Measurements from ENCODE around the gene DLGAP4.

The DLGAP4 gene, protein sequence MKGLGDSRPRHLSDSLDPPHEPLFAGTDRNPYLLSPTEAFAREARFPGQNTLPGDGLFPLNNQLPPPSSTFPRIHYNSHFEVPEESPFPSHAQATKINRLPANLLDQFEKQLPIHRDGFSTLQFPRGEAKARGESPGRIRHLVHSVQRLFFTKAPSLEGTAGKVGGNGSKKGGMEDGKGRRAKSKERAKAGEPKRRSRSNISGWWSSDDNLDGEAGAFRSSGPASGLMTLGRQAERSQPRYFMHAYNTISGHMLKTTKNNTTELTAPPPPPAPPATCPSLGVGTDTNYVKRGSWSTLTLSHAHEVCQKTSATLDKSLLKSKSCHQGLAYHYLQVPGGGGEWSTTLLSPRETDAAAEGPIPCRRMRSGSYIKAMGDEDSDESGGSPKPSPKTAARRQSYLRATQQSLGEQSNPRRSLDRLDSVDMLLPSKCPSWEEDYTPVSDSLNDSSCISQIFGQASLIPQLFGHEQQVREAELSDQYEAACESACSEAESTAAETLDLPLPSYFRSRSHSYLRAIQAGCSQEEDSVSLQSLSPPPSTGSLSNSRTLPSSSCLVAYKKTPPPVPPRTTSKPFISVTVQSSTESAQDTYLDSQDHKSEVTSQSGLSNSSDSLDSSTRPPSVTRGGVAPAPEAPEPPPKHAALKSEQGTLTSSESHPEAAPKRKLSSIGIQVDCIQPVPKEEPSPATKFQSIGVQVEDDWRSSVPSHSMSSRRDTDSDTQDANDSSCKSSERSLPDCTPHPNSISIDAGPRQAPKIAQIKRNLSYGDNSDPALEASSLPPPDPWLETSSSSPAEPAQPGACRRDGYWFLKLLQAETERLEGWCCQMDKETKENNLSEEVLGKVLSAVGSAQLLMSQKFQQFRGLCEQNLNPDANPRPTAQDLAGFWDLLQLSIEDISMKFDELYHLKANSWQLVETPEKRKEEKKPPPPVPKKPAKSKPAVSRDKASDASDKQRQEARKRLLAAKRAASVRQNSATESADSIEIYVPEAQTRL

DNA sequence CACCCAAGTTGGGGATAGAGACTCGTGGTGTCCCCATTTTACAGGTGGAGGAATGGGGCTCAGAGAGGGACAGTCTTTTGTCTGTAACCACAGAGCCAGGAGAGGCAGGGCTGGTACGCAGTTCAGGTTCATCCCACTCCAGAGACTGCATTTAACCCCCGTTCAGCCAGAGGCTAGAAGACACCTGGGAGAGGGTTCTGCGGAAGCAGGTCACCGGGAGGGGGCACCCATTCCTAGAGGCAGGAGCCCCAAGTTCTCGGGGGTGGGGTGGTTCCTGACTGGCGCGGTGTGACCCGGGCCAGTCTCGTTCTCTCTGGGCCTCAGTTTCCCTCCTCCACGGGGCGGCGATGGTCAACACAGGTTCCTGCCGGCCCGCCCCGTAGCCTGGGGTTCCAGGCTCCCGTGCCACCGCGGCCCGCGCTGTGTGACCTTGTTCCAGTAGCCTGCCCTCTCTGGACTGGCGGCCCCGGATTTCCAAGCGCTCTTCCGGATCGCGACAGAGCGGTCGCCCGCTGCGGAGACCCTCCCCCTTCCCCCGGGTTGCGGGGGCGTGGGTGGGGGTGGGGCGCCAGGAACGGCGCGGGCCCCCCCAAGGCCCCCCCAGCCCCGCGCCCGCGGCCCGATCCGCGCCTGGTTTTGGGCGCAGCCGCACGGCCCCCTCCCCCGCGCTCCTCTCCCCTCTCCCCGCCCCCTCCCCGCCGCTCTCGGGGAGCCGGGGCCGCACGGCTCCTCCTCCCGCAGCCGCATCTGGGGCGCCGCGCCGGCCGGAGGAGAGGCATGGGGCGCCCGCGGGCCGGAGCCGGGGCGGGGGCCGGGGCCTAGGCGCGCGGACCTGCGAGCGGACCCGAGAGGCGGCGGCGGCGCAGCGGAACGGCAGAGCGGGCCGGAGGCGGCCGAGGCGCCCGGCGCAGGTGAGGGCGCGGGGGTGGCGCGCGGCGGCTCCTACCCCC, at the start of gene DLGAP4:
Gene DLGAP4, plus strand, starts transcription at position 738 of the 950 bp plus-strand sequence. CDS start 125,379 bp downstream, outside the sequence.
- no peak for DNase-seq

DNA sequence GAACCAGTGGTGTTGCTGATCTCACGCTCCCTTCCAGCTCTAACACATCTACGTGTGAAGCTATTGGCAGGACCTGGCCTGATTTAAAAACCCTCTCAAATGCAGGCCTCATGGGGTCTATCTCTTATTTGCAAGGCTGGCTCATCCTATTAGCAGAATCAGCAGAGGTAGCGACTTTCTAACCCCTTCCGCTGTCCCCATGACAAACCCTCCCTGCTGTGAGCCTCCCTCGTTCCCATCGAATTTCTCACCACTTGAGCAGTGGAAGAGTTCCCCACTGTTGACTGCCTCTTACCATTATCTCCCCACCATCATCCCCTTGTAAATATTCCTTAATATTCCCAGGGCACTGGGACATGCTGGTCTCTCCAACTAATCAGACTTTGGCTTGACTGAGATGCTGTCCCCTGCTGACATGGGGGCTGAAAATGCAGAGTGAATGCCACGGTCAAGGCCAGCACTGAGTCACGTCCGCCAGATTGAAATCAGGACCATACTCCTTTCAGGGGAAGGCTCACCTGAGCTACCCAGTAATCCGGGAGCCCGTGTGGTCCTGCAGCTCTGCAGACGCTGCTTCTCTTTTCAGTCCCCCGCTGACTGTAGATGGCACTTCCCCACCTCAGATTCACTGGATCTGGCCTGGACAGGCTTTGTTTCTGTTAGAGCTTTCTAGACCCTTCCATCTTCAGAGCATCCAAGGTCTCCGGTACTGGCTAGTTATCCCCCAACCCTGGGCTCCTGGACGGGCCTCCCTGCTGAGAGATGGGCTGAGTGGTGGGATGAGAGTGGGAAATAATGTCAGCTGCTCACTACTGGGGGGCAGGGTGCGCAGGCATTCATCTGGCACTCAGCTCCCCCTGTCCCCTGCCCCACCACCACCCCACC, 46.7 kb upstream of the DLGAP4 start:
- no peak for DNase-seq

DNA sequence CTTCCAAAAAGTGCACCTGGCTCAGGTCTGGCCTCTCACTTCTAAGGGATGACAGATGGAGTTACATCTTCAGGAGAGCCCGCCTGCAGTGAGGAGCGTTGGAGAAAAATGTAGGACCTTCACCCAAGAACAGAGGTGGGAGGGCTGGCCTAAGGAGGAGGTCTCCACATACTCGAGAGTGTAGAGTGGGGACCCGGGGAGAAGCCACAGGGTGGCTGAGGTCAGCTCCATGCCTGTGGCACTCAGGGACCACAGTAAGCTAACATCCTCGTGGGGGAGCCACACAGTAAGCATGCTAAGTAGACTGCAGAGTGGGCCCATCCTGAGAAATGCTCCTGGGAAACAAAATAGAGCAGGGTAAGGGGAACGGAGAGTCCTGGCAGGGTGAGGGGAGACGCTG, 45.8 kb upstream of the DLGAP4 start:
- DNase-seq = no peak

DNA sequence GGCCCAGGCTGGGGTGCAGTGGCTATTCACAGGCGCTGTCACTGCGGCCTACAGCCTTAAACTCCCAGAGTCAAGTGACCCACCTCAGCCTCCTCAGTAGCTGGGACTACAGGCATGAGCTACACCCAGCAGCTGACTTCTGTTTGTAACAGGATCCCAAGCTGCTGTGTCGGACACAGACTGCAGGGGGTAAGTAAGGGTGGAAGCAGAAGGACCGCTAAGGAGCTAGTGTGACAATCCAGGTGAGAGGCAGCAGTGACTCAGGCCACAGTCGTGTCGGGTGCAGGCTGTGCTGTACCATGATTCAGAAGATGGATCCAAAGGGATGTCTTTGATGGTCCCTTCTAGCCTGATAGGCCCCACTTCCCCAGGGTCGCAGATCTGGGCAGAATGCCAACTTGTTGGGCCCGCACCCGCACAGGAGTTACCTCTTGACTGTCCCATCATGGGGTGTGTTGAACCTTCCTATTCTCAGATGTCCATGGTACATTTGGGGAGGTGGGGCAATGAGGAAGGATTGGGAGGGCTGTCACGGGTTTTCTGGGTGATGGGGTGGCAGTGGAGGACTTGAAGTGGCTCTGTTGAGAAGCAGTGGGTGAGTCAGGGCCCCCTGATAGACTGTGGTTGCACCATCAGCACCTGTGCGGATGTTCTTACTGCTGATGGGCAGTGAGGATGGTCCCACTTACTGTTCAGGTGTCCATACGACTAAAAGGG, 44.6 kb upstream of the DLGAP4 start:
- no peak for DNase-seq

DNA sequence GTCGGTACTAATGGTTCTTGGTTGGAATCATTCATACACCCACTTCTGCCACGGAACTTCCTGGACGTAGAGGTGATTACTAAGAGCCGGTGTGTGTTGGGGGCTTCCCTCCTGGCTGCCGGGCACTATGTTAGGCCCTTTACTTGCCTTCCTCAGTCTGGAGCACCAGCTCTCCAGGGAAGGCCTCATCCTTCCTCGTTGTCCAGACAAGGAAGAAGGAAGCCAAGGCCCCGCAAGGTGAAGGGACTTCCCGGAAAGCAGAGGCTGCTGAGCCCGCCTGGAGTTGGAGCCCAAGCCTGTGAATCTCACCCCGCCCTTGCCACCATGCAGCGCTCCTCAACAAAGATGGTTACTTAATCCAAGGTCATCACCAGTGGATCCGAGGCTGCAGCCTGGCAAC, 43.7 kb upstream of the DLGAP4 start:
- DNase-seq = no peak

DNA sequence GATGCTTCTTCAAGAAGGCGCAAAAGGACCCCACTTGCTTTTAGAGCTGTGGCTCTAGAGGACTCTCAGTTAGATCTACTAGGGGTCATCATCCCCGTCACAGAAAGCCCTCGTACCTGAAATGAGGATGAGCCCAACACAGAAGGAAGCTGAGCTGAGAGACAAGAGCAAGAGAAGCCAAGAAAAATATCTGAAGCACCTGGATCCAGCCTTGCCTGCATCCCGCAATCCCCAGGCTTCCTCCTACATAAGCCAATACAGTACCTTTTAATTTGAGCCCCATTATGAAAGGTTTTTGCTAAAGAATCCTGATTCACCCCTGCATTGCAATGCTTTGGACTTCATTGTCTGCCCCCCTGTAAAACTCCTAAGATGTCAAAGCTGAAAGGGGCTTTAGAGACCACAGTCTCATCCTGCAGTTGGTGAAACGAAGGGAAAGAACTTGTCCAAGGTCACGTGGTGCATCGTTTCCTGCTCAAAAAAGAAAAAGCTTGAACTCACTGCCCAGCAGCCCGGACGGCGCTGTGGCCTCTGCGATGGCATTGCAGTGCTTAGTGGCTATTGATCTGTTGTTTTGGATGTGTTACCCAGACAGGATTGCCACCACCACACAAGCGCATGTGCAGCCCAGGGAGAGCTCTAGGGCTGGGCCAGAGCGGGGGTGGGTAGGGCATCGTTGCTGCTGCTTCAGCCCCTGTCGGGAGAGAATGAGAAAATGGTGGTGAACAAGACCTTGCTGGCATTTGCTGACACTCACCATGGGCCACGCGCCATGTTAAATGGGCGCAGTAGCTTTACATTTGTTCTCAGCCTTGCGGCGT, 41.5 kb upstream of the DLGAP4 start:
- no peak for DNase-seq

DNA sequence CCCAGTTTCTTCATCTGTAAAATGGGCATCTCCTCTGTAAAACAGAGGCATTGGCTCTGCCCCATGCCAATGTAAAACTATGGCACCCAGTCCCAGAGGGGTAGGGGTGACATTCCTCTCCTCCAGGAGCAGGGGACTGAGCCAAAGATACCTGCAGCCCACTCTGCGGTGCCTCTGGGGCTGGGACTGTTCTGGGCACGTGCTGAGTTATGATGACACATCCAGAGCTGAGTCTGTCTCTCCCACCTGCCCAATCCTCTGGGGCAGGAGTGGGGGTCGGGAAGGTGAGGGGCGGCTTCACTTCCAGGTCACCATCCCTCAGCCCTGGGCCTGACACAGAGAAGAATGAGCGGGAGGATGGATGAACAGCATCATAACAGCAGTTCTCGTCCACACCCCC, 40.0 kb upstream of the DLGAP4 start:
- DNase-seq = no peak

DNA sequence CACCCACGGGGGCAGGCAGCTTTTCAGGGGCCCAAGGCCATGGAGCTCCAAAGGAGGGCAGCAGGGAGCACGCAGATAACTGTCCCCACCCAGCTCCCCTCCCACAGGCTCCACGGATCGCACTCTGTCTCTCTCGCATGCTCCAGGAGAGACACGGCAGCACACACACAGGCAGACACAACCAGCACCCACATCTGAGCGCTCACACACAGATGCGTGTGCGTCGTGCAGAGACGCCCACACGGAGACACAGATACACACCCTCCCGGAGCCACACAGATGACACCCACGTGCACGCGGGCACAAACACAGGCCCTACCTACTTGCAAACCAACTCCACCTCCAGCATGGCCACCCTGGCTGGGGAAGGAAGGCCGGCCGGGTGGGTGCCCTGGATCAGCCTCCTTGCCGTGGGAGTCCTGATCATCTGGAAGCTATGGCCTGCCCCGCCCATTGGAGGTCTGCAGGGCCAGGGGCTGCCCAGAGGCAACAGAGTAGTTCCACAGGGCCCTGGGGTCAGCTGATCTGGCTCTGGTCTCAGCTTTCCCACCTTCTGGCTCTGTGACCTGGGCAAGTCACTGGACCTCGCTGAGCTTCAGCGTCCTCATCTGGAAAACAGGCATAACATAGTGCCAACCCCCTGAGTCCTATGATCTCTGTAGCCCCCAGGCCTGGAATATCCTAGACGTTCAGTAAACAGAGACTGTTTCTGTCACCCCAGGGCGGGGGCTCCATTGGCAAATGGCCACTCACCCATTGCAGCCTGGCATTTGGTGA, 38.3 kb upstream of the DLGAP4 start:
- DNase-seq = no peak

DNA sequence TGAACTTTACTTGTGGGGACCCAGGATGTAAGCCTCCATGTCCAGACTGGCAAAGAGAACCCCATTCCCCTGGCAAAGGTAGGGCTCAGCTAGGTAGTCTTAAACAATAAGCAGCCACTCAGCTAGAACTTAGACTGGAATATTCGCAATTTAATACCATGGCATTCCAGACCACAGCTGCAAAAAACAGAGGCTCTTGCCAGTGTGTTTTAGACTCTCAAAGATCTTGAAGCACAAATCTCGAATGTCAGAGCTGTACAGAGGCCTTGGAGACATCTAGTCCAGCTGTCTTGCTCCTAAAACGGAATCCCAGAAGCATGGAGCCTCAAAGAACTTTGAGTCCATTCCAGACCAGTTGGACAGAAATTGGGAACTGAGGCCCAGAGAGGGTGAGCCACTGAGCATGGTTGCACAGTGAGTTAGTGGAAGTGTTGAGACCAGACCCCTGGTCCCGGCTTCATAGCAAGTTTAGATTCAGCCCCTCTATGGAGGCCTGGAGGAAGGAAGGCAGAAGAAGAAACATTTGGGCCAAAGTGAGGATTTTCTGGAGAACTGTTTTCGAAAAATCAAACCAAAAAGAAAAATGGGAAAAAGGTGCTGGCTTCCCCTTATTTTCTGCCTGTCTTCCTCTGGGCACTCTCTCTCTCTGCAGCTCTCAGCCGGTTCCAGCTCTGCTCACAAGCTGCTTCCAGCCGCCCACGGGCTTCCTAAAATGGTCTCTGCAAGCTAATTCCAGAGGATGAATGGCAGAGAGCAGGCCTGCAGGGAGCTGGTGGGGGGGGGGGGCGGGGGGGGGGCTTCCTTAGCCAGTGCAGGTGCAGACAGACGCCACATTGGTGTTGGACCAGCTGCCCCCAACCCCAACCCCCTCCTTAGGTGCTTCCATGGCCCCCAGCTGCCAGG, 37.4 kb upstream of the DLGAP4 start:
- DNase-seq = no peak

DNA sequence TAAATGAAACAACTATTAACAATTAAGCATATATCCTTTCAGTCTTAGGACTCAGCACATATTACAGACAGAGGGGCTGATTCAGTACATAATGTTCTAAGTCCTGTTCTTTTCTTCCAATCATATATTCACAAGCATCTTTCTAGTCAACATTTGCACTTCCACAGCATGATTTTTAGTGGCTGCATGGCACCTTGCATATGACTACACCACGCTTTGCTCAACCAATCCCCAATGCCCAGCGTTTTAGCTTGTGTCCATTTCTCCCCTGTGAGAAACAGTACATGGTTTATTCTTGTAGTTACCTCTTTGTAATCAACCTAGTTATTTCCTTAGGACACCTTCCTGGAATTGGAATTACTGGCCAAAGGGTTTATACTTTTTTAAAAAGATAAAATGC, 36.6 kb upstream of the DLGAP4 start:
- no peak for DNase-seq

DNA sequence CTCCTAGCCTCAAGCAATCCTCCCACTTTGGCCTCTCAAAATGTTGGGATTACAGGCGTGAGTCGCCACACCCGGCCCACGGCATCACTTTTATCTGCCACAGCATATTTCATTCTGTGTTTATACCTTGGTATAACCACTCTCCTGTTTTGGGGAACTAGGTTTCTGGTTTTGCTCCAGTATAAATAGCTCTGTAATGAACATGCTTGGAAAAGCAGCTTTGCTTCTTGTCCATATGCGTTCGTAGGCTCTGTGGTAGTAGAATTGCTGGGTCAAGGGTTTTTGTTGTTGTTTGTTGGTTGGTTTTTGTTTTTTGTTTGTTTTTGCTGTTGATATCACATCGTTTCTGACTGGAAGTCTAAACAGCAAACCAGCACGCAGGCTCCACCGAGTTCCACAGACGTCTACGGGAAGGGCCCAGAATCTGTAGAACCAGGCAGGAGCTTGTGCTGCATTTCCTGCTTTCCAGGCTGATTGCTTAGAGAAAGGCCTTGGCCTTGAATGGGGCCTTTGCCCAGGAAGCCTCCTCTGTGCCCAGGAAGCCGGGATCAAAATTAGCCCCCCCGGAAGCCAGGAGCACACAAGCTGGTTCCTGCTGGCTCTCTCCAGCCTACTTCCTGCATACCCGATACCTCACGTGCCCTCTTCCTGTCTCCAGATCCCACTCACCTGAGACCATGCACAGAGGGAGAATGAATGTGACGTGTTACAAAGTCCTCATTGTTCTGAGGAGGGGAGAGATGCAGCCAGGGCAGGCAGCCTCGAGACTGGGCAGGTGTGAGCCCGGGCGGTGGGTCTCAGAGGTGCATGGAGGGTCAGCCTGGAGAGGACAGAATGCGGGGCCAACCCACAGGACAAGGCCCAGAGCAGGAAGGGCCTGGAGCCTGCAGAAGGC, 35.1 kb upstream of the DLGAP4 start:
- no peak for DNase-seq

DNA sequence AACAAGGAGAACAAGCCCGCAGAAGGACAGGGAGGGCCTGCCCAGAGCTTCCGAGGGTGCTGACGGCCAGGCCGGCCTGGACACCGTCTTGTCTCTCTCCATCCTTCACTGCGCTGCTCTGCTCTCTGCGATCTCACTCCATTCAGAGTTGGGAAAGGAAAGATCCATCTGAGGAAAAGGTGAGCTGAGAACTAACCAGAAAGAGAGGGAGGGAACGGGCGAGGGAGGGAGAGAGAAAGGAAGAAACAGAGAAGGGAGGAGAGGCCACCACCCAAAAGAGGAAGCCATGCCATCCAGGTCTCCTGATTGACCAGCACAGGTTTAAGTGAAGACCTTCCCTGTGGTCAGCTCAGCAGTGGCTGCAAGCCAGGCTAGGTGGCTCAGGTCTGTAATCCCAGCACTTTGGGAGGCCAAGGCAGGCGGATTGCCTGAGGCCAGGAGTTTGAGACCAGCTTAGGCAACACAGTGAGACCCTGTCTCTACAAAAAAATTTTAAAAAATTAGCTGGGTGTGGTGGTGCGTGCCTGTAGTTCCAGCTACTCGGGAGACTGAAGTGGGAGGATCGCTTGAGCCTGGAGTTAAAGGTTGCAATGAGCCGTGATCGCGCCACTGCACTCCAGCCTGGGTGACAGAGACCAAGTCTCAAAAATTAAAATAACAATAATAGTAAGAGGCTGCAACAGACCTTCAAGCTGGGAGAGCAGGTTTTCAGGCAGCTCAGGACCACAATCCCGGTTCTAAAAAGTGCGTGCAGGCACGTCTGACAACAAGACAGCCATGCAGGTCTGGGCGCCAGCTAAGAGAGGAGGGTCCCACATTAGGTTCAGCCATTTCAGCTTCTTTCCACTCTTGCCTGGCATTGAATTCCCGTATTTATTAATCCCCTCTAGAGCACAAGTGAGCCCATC, 34.2 kb upstream of the DLGAP4 start:
- no peak for DNase-seq

DNA sequence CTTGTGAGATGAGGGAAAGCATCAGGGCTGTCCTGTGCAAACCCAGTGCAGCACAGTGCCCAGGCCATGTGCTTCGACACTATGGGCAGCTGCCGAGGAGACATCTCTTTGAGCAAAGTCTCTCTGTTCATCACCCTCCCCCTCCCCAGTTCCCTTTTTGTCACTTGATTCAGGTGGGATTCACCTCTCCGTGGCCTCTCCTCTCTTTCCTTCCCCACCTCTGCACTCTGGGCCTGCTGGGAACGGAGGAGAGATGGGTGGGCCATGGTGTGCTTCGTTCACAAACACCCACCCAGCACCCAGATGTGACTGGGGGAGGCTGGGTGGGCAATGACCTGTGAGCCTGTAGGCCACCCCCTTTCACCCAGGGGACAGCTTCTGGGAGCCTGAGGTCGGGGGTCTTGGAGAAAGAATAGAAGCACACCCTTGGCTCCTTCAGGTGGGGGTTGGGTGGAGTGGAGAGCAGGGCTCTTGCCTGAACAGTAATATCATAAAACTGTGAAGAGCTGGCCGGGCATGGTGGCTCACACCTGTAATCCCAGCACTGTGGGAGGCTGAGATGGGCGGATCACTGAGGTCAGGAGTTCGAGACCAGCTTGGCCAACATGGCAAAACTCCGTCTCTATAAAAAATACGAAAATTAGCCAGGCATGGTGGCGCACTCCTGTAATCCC, 33.5 kb upstream of the DLGAP4 start:
- DNase-seq = no peak

DNA sequence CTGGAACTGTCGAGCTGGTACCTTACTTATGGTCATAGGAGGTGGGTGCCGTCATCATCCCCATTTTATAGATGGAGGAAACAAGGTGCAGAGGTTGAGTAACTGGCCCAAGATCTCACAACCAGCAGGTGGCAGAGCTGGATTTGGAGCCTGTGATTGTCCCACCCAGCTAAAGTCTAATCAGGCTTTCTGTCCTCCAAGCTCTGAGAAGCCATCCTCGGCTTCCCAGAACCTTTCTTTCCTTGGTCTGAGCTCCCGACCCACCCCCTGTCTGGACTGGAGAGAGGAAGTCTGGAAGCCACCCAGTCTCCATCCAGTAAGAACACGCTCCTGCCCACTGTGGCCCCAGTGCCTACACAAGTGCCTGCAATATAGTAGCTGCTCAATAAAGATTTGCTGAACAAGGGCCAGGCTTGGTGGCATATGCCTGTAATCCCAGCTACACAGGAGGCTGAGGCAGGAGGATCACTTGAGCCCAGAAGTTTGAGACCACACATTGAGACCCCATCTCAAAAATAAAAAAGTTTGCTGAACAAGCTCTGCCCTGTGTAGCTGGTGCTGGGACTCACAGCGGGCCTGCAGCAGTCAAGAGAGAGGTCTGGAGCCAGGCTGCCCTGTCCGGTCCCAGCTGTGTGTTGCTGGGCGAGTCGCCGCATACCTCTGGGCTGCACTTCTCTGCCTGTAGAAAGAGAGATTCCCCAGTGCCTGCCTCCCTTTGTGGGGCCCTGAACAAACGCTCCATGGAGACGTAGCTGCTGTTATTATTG, 32.5 kb upstream of the DLGAP4 start:
- DNase-seq = no peak

Measured in activated CD4-positive, alpha-beta T cell treated with anti-CD3 and anti-CD28 coated beads, Interleukin-2, amount 50 U/mL, for 4 hours (primary cell).